AG09309 (cell line): ENCODE measurements around the gene TMTC1.

ENCODE experiments used
- DNase-seq: peaks from one replicate; pipeline ENCODE4 v3.0.0-alpha.2; 2010; ENCODE audit warnings: low read depth
- H3K4me3 ChIP-seq: 2 replicates; pipeline ENCODE4 v1.5.1; 2011; ENCODE audit warnings: mild to moderate bottlenecking, low read depth, low read length, moderate library complexity; ENCODE audit not compliant: control insufficient read depth
- CTCF ChIP-seq: IDR thresholded peaks from 2 replicates; pipeline ENCODE4 v1.5.1; 2011; ENCODE audit warnings: mild to moderate bottlenecking, low read depth, low read length, inconsistent platforms; ENCODE audit not compliant: insufficient read depth, control insufficient read depth; ENCODE audit errors: missing control alignments

TMTC1 gene

GRCh38 chr12:29781188-29781587, 2.6 kb downstream of the TMTC1 start:
- no peak for TF ChIP-seq CTCF
- H3K4me3 ChIP-seq, result no peak overlapping the region
- DNase-seq, result no peak

GRCh38 chr12:29780084-29780483, 3.7 kb downstream of the TMTC1 start:
- TF ChIP-seq CTCF, result no peak
- no peak for DNase-seq
- no peak overlapping the region for H3K4me3 ChIP-seq

GRCh38 chr12:29778531-29778930, 5.2 kb downstream of the TMTC1 start:
- DNase-seq, result no peak
- no peak for TF ChIP-seq CTCF
- no peak overlapping the region for H3K4me3 ChIP-seq

- H3K4me3 ChIP-seq, result no peak overlapping the region
- DNase-seq, result no peak
- TF ChIP-seq CTCF, result no peak
Measured at GRCh38 chr12:29773076-29773475, 10.7 kb downstream of the TMTC1 start.

GRCh38 chr12:29771786-29772185, 12.0 kb downstream of the TMTC1 start:
- TF ChIP-seq CTCF, result no peak
- H3K4me3 ChIP-seq, result no peak overlapping the region
- DNase-seq, result no peak

- no peak for DNase-seq
- H3K4me3 ChIP-seq, result no peak overlapping the region
- no peak for TF ChIP-seq CTCF
Measured at GRCh38 chr12:29771165-29771564, 12.6 kb downstream of the TMTC1 start.
